Activated CD4-positive, alpha-beta T cell treated with anti-CD3 and anti-CD28 coated beads, Interleukin-2, amount 50 U/mL, for 24 hours (primary cell): ENCODE measurements around the gene MUSTN1.

ENCODE experiments used
- DNase-seq, 2 donors: peaks; one replicate each; pipeline ENCODE4 v3.0.0-alpha.2; 2020; ENCODE audit warnings: low read depth in 1 of 2, low spot score in 1 of 2

The MUSTN1 gene

GRCh38 chr3:52836471-52836845 is 1.6 kb upstream of the MUSTN1 start:
- DNase-seq = no peak

GRCh38 chr3:52835766-52836470 is 1.1 kb upstream of the MUSTN1 start:
- no peak for DNase-seq

GRCh38 chr3:52833202-52833601 is 1.6 kb downstream of the MUSTN1 start:
- no peak for DNase-seq

GRCh38 chr3:52831500-52832301 is 3.1 kb downstream of the MUSTN1 start:
- no peak for DNase-seq

GRCh38 chr3:52830535-52831258 is 4.1 kb downstream of the MUSTN1 start, which contains the start of gene ITIH4:
ITIH4 (minus strand) TSS chr3:52830672; CDS start chr3:52830642, 30 bp downstream.
- no peak for DNase-seq

- no peak for DNase-seq
These were observed 4.8 kb downstream of the MUSTN1 start for GRCh38 chr3:52829906-52830463.

GRCh38 chr3:52829482-52829881 is 5.3 kb downstream of the MUSTN1 start:
- DNase-seq = no peak

GRCh38 chr3:52827866-52828376 is 6.9 kb downstream of the MUSTN1 start:
- no peak for DNase-seq

- DNase-seq = no peak
These were observed 7.4 kb downstream of the MUSTN1 start for GRCh38 chr3:52827441-52827840.

- DNase-seq = no peak
These were observed 10.8 kb downstream of the MUSTN1 start for GRCh38 chr3:52824037-52824436.

GRCh38 chr3:52822363-52822762 is 12.5 kb downstream of the MUSTN1 start:
- DNase-seq = no peak

GRCh38 chr3:52820736-52821135 is 14.1 kb downstream of the MUSTN1 start:
- no peak for DNase-seq

GRCh38 chr3:52819936-52820335 is 14.9 kb downstream of the MUSTN1 start:
- no peak for DNase-seq

- no peak for DNase-seq
These were observed 17.0 kb downstream of the MUSTN1 start for GRCh38 chr3:52817860-52818259.

- DNase-seq = no peak
These were observed 17.6 kb downstream of the MUSTN1 start for GRCh38 chr3:52817221-52817620.

- no peak for DNase-seq
These were observed 18.2 kb downstream of the MUSTN1 start for GRCh38 chr3:52816654-52817053.

- DNase-seq = no peak
These were observed 18.6 kb downstream of the MUSTN1 start for GRCh38 chr3:52816199-52816598.

- no peak for DNase-seq
These were observed 21.0 kb downstream of the MUSTN1 start for GRCh38 chr3:52813810-52814209.

- DNase-seq = no peak
These were observed 23.3 kb downstream of the MUSTN1 start for GRCh38 chr3:52811452-52812011.

GRCh38 chr3:52810923-52811322 is 23.9 kb downstream of the MUSTN1 start:
- no peak for DNase-seq
